Measurements from ENCODE around the gene FNDC5.
A peak's percentile ranks its signal among the peaks of the same experiment; 100 is the strongest.

The FNDC5 gene

GRCh38 chr1:32888677-32889420 is 18.1 kb upstream of the FNDC5 start:
- Histone ChIP-seq H3K27ac (ENCODE audit: low read depth, low read length) (no peak overlapping the region), H3K4me3 (ENCODE audit: low read length) (no peak overlapping the region), H3K9ac (ENCODE audit: low read depth, low read length) (no peak overlapping the region), H3K9me3 (ENCODE audit: insufficient read depth, low read depth, low read length) (no peaks in the 10 kb centered on the region), H3K4me1 (ENCODE audit: insufficient read depth, low read length) (no peaks in the 10 kb centered on the region), H3K36me3 (ENCODE audit: insufficient read depth, low read length) (no peaks in the 10 kb centered on the region), H3K27me3 (ENCODE audit: insufficient read depth, low read length) (peaks cover 51% of the 10 kb centered on the region)
- WGBS: 93% methylated on average over 24 of the region's 24 CpGs

- Histone ChIP-seq H3K36me3 (ENCODE audit: insufficient read depth, low read length) (no peaks in the 10 kb centered on the region), H3K4me3 (ENCODE audit: low read length) (no peak overlapping the region), H3K27ac (ENCODE audit: low read depth, low read length) (no peak overlapping the region), H3K9ac (ENCODE audit: low read depth, low read length) (no peak overlapping the region), H3K27me3 (ENCODE audit: insufficient read depth, low read length) (peaks cover 51% of the 10 kb centered on the region), H3K9me3 (ENCODE audit: insufficient read depth, low read depth, low read length) (no peaks in the 10 kb centered on the region), H3K4me1 (ENCODE audit: insufficient read depth, low read length) (no peaks in the 10 kb centered on the region)
- WGBS: 78% methylated on average over 3 of the region's 3 CpGs
Measured at GRCh38 chr1:32888134-32888533, 17.4 kb upstream of the FNDC5 start.

DNA sequence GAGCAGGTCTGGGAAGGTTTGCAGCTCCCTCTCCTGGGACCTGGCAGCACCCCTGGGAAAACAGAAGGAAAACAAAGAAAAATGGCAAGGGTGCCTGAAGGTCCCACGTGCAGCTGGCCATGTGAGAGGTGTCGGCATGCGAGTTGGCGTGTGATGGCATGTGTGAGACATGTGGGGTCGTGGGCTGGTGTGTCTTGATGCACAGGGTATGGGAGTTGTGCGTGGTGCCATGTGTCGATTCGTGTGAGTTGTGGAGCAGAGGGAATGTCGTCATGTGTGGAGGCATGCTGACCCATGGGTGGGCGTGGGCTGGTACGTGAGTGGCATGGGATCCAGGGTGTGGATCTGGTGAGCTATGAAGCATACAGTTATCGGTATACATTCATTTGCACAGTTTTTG is 16.9 kb upstream of the FNDC5 start:
- Histone ChIP-seq H3K9me3 (ENCODE audit: insufficient read depth, low read depth, low read length) (no peaks in the 10 kb centered on the region), H3K4me3 (ENCODE audit: low read length) (no peak overlapping the region), H3K27me3 (ENCODE audit: insufficient read depth, low read length) (peaks cover 50% of the 10 kb centered on the region)

DNA sequence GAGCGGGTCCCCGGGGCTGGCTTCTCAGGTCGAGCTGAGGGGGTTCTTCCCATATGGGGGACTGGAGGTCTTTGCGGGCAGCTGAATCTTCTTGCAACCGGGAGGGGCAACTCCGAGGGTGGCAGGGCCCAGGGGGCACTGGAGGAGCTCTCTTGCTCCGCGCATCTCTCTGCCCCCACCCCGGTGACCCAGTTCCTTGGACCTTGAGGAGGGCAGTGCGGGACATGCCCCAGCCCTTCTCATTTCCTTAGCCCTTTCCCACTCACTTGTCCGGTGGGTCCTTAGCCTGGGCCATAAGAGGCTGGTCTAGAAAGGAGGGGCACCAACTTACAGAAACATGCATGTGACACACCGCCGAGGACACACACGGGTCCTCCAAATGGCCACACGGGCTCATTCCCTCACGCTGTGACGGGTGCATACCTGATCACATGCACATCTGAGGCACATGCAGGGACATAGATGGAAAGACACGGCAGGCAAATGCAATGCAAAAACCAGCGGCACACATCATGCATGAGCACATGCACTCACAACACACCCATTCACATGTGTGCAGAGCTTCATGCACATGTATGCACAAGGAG is 16.2 kb upstream of the FNDC5 start:
- Histone ChIP-seq H3K27me3 (ENCODE audit: insufficient read depth, low read length) (peaks cover 43% of the 10 kb centered on the region), H3K4me3 (ENCODE audit: low read length) (no peak overlapping the region), H3K9ac (ENCODE audit: low read depth, low read length) (no peak overlapping the region), H3K27ac (ENCODE audit: low read depth, low read length) (no peak overlapping the region), H3K4me1 (ENCODE audit: insufficient read depth, low read length) (peaks cover 5% of the 10 kb centered on the region; the same call in 1 of the 2 replicates), H3K36me3 (ENCODE audit: insufficient read depth, low read length) (no peaks in the 10 kb centered on the region), H3K9me3 (ENCODE audit: insufficient read depth, low read depth, low read length) (no peaks in the 10 kb centered on the region)
- 54% methylated on average over 19 of the region's 19 CpGs for WGBS

More for the DNA sequence above, 16.9 kb upstream of the FNDC5 start:
- H3K9ac ChIP-seq (ENCODE audit: low read depth, low read length): no peak overlapping the region
- no peak overlapping the region for H3K27ac ChIP-seq (ENCODE audit: low read depth, low read length)
- 78% methylated on average over 12 of the region's 12 CpGs for WGBS
- no peaks in the 10 kb centered on the region for H3K36me3 ChIP-seq (ENCODE audit: insufficient read depth, low read length)
- H3K4me1 ChIP-seq (ENCODE audit: insufficient read depth, low read length): no peaks in the 10 kb centered on the region

DNA sequence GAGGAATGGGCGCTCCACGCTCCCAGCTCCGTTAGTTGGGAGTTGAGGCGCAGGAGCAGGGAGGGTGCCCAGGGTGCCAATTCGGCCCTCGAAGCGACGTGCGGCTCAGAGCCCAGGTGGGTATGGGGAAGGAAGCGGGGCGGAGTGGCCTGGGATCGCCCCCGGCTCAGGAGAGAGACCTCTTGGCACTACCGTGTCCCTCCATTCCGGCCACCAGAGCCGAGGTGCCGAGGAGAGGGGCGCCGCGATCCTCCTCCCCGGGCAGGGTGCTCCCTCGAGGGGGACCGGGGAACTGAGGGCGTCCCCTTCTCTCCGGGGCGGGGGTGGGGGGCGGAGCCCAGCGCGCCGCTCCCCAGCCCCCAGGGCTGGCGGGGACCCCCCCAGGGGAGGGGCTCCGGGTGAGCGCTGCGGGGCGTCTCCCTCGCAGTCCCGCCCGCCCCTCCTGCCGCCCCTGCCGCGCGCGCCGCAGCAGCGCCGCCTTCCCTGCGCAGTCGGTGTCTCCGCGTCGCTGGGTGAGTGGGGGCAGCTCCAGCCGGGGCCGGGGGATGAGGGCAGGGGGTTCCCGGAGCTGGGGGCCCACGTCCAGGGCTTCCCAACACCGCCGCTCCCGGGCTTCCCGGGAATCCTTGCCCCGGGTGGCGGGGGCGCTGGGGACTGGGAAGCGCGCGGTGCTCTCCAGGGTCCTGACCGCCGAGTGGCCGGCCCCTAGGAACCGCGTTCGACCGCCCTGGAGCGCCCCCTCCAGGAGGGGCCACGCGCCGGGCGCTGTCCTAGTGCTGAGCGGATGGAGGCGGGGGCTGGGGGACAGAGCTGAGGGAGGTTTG is 15.5 kb upstream of the FNDC5 start, which contains the start of gene HPCA:
HPCA (plus strand) TSS at position 488 of the 824 bp plus-strand sequence. CDS start 2,408 bp downstream, outside the sequence.
- Histone ChIP-seq H3K27me3 (ENCODE audit: insufficient read depth, low read length) (peaks cover 40% of the 10 kb centered on the region), H3K9me3 (ENCODE audit: insufficient read depth, low read depth, low read length) (no peaks in the 10 kb centered on the region), H3K36me3 (ENCODE audit: insufficient read depth, low read length) (no peaks in the 10 kb centered on the region), H3K4me1 (ENCODE audit: insufficient read depth, low read length) (peaks cover 5% of the 10 kb centered on the region; the same call in 1 of the 2 replicates), H3K4me3 (ENCODE audit: low read length) (peak within 1 kb of the TSS; percentile 34; the same call in 1 of the 2 replicates), H3K9ac (ENCODE audit: low read depth, low read length) (no peak within 1 kb of the TSS), H3K27ac (ENCODE audit: low read depth, low read length) (no peak within 1 kb of the TSS)
- 5% methylated on average over 79 of the region's 79 CpGs for WGBS

DNA sequence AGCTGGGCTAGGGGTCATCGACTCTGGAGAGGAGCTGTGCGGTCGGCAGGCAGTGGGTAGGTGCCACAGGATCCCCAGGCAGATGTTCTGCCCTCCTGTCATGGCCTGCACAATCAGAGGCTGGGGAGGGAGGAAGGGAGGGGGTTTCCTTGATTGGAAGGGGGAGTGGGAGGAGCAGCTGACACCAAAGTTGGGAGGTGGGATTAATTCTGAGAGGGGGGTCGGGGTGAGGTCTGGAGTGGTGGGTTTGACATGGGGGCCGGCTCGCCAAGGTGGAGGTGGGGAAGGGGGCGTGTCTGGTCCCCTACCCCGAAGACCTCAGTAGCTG is 14.9 kb upstream of the FNDC5 start:
- peaks cover 40% of the 10 kb centered on the region for H3K27me3 ChIP-seq (ENCODE audit: insufficient read depth, low read length)
- no peak overlapping the region for H3K27ac ChIP-seq (ENCODE audit: low read depth, low read length)
- no peaks in the 10 kb centered on the region for H3K36me3 ChIP-seq (ENCODE audit: insufficient read depth, low read length)
- WGBS: 34% methylated on average over 8 of the region's 8 CpGs
- peak overlapping the region; percentile 34; the same call in 1 of the 2 replicates for H3K4me3 ChIP-seq (ENCODE audit: low read length)
- H3K9ac ChIP-seq (ENCODE audit: low read depth, low read length): no peak overlapping the region
- peaks cover 5% of the 10 kb centered on the region; the same call in 1 of the 2 replicates for H3K4me1 ChIP-seq (ENCODE audit: insufficient read depth, low read length)
- H3K9me3 ChIP-seq (ENCODE audit: insufficient read depth, low read depth, low read length): no peaks in the 10 kb centered on the region

- peaks cover 37% of the 10 kb centered on the region for H3K27me3 ChIP-seq (ENCODE audit: insufficient read depth, low read length)
- 60% methylated on average over 12 of the region's 12 CpGs for WGBS
Measured at GRCh38 chr1:32884726-32885125, 14.0 kb upstream of the FNDC5 start.

GRCh38 chr1:32884032-32884372 is 13.3 kb upstream of the FNDC5 start:
- H3K36me3 ChIP-seq (ENCODE audit: insufficient read depth, low read length): no peaks in the 10 kb centered on the region
- no peak overlapping the region for H3K4me3 ChIP-seq (ENCODE audit: low read length)
- H3K27ac ChIP-seq (ENCODE audit: low read depth, low read length): no peak overlapping the region
- 77% methylated on average over 4 of the region's 4 CpGs for WGBS
- no peak overlapping the region for H3K9ac ChIP-seq (ENCODE audit: low read depth, low read length)
- H3K27me3 ChIP-seq (ENCODE audit: insufficient read depth, low read length): peaks cover 36% of the 10 kb centered on the region
- H3K4me1 ChIP-seq (ENCODE audit: insufficient read depth, low read length): peaks cover 5% of the 10 kb centered on the region; the same call in 1 of the 2 replicates
- H3K9me3 ChIP-seq (ENCODE audit: insufficient read depth, low read depth, low read length): no peaks in the 10 kb centered on the region

More at GRCh38 chr1:32884726-32885125, 14.0 kb upstream of the FNDC5 start:
- Histone ChIP-seq H3K9ac (ENCODE audit: low read depth, low read length) (no peak overlapping the region), H3K27ac (ENCODE audit: low read depth, low read length) (no peak overlapping the region), H3K9me3 (ENCODE audit: insufficient read depth, low read depth, low read length) (no peaks in the 10 kb centered on the region), H3K36me3 (ENCODE audit: insufficient read depth, low read length) (no peaks in the 10 kb centered on the region), H3K4me3 (ENCODE audit: low read length) (no peak overlapping the region), H3K4me1 (ENCODE audit: insufficient read depth, low read length) (peaks cover 5% of the 10 kb centered on the region; the same call in 1 of the 2 replicates)

- Histone ChIP-seq H3K27me3 (ENCODE audit: insufficient read depth, low read length) (peaks cover 36% of the 10 kb centered on the region), H3K36me3 (ENCODE audit: insufficient read depth, low read length) (no peaks in the 10 kb centered on the region), H3K4me1 (ENCODE audit: insufficient read depth, low read length) (peaks cover 5% of the 10 kb centered on the region; the same call in 1 of the 2 replicates), H3K9ac (ENCODE audit: low read depth, low read length) (no peak overlapping the region), H3K27ac (ENCODE audit: low read depth, low read length) (no peak overlapping the region), H3K9me3 (ENCODE audit: insufficient read depth, low read depth, low read length) (no peaks in the 10 kb centered on the region), H3K4me3 (ENCODE audit: low read length) (no peak overlapping the region)
- WGBS: 87% methylated on average over 7 of the region's 7 CpGs
Measured at GRCh38 chr1:32883338-32884031, 12.8 kb upstream of the FNDC5 start.

GRCh38 chr1:32881871-32882850 is 11.4 kb upstream of the FNDC5 start:
- Histone ChIP-seq H3K4me1 (ENCODE audit: insufficient read depth, low read length) (peaks cover 7% of the 10 kb centered on the region; the same call in 1 of the 2 replicates), H3K27ac (ENCODE audit: low read depth, low read length) (no peak overlapping the region), H3K4me3 (ENCODE audit: low read length) (no peak overlapping the region), H3K9ac (ENCODE audit: low read depth, low read length) (no peak overlapping the region), H3K27me3 (ENCODE audit: insufficient read depth, low read length) (peaks cover 30% of the 10 kb centered on the region), H3K36me3 (ENCODE audit: insufficient read depth, low read length) (no peaks in the 10 kb centered on the region), H3K9me3 (ENCODE audit: insufficient read depth, low read depth, low read length) (no peaks in the 10 kb centered on the region)
- WGBS: 62% methylated on average over 20 of the region's 22 CpGs
